ENCODE data around the gene GAK. TPM values are rescaled to one million over a fixed set of nuclear protein-coding genes. Genes with fewer than 3 reads are reported as not detected.

The GAK gene
- total RNA-seq, 4 donors from 2014 or later = 70.1 to 95.3 (median 78.1) TPM

- 97% methylated on average over 6 of the region's 28 CpGs; no CpG with 5 or more reads in 1 of the 2 donors for WGBS, 2 donors (ENCODE audit: low coverage in 1 of 2)
- peaks cover 0 to 97% of the 10 kb centered on the region in 2 donors for H3K36me3 ChIP-seq
- ATAC-seq = no peak
Observed at GRCh38 chr4:866761-867390, 65.2 kb downstream of the GAK start.

GRCh38 chr4:866068-866760 is 65.9 kb downstream of the GAK start:
- TF ChIP-seq EP300 (IDR thresholded peaks at IDR 0.05) (no peak), POLR2AphosphoS5 (IDR thresholded peaks at IDR 0.05) (no peak), POLR2A (IDR thresholded peaks at IDR 0.05) (no peak), CTCF (IDR thresholded peaks at IDR 0.05) (no peak)
- H3K4me3 ChIP-seq = no peak overlapping the region
- no peaks in the 10 kb centered on the region for H3K9me3 ChIP-seq
- no peaks in the 10 kb centered on the region for H3K27me3 ChIP-seq
- no peak for ATAC-seq
- peaks cover 0 to 97% of the 10 kb centered on the region in 2 donors for H3K36me3 ChIP-seq
- no peaks in the 10 kb centered on the region for H3K4me1 ChIP-seq
- H3K27ac ChIP-seq = no peak overlapping the region
- 93% methylated on average over 6 of the region's 24 CpGs; no CpG with 5 or more reads in 1 of the 2 donors for WGBS, 2 donors (ENCODE audit: low coverage in 1 of 2)

More at GRCh38 chr4:866761-867390, 65.2 kb downstream of the GAK start:
- Histone ChIP-seq H3K27me3 (no peaks in the 10 kb centered on the region), H3K27ac (no peak overlapping the region), H3K4me3 (no peak overlapping the region), H3K4me1 (no peaks in the 10 kb centered on the region), H3K9me3 (no peaks in the 10 kb centered on the region)
- no peak for TF ChIP-seq POLR2A (IDR thresholded peaks at IDR 0.05)
- TF ChIP-seq EP300 (IDR thresholded peaks at IDR 0.05) = no peak
- no peak for TF ChIP-seq POLR2AphosphoS5 (IDR thresholded peaks at IDR 0.05)
- no peak for TF ChIP-seq CTCF (IDR thresholded peaks at IDR 0.05)

DNA sequence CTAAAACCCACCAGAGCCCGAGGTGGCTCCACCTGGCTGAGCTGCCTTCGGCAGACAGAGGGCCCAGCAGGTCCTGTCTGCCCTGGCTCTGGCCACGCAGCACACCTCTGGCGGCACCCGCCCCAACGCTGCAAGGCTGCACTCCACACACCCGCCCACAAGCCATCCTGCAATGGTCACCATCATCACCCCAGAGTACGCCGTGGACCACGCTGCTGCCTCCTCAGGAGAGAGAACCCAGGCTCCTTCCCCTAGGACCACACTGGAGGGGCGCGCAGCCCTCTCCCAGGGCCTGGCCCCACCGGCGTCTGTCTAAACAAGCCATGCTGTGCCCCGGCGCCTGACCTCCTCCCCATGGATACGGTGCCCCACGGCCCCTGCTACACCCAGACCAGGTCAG is 66.5 kb downstream of the GAK start:
- 93% methylated on average over 9 of the region's 18 CpGs; no CpG with 5 or more reads in 1 of the 2 donors for WGBS, 2 donors (ENCODE audit: low coverage in 1 of 2)
- no peak for ATAC-seq

DNA sequence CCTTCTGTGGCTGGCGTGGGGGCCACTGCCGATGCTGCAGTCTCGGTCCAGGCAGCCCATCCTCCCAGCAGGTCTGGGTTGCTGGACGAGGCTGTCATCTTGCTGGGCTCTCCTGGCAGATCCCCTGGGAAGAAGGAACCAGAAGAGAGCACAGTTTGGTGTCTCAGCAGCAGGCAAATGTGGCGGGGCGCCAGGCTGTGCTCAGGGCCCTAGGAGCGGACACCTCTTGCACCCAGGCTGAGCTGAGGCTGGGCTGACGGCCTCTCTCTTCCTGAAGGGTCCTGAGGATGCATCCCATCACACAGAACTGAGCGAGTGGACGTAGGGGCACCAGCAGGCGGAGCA is 67.0 kb downstream of the GAK start:
- H3K27me3 ChIP-seq = no peaks in the 10 kb centered on the region
- no peak for TF ChIP-seq POLR2A (IDR thresholded peaks at IDR 0.05)
- TF ChIP-seq CTCF (IDR thresholded peaks at IDR 0.05) = no peak
- no peak for TF ChIP-seq EP300 (IDR thresholded peaks at IDR 0.05)
- TF ChIP-seq POLR2AphosphoS5 (IDR thresholded peaks at IDR 0.05) = no peak
- peaks cover 0 to 97% of the 10 kb centered on the region in 2 donors for H3K36me3 ChIP-seq
- no peaks in the 10 kb centered on the region for H3K4me1 ChIP-seq
- 90% methylated on average over 4 of the region's 11 CpGs; no CpG with 5 or more reads in 1 of the 2 donors for WGBS, 2 donors (ENCODE audit: low coverage in 1 of 2)
- ATAC-seq = no peak
- H3K27ac ChIP-seq = no peak overlapping the region
- no peak overlapping the region for H3K4me3 ChIP-seq
- no peaks in the 10 kb centered on the region for H3K9me3 ChIP-seq

More for the DNA sequence above, 66.5 kb downstream of the GAK start:
- TF ChIP-seq POLR2A (IDR thresholded peaks at IDR 0.05) (no peak), EP300 (IDR thresholded peaks at IDR 0.05) (no peak), CTCF (IDR thresholded peaks at IDR 0.05) (no peak), POLR2AphosphoS5 (IDR thresholded peaks at IDR 0.05) (no peak)
- peaks cover 0 to 97% of the 10 kb centered on the region in 2 donors for H3K36me3 ChIP-seq
- no peak overlapping the region for H3K27ac ChIP-seq
- no peaks in the 10 kb centered on the region for H3K4me1 ChIP-seq
- no peaks in the 10 kb centered on the region for H3K27me3 ChIP-seq
- no peaks in the 10 kb centered on the region for H3K9me3 ChIP-seq
- H3K4me3 ChIP-seq = no peak overlapping the region

All from gastroesophageal sphincter (tissue), 4 donors.